GM15510 (cell line): ENCODE measurements around the gene IPMK.

Experiments used
- POLR2A ChIP-seq: IDR thresholded peaks from 3 replicates; pipeline ENCODE4 v1.6.1; 2011; ENCODE audit warnings: borderline replicate concordance; ENCODE audit not compliant: insufficient read length; ENCODE audit errors: extremely low read depth

Gene IPMK

GRCh38 chr10:58243269-58243668 is 24.4 kb downstream of the IPMK start:
- no peak for TF ChIP-seq POLR2A

DNA sequence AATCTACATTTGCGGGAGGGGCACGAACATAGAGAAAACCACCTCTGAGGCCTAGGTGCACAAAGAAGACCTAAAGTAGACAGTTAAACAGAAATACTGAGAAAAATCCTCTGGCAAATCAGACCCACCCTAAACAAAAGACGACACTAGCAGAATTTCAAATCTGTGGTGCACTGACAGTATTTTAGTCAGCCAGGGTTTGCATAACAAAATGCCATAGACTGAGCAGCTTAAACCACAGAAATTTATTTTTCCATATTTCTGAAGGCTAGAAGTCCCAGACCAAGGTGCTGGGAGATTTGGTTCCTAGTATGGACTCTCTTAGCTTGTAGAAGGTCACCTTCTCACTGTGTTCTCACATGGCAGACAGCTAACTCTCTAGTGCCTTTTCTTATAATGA is 26.3 kb downstream of the IPMK start:
- no peak for TF ChIP-seq POLR2A

GRCh38 chr10:58240531-58240930 is 27.2 kb downstream of the IPMK start:
- TF ChIP-seq POLR2A = no peak

GRCh38 chr10:58239561-58240169 is 28.0 kb downstream of the IPMK start:
- TF ChIP-seq POLR2A = no peak

GRCh38 chr10:58237014-58237834 is 30.5 kb downstream of the IPMK start:
- no peak for TF ChIP-seq POLR2A

GRCh38 chr10:58225654-58226053 is 42.0 kb downstream of the IPMK start:
- no peak for TF ChIP-seq POLR2A

GRCh38 chr10:58220769-58221451 is 46.8 kb downstream of the IPMK start:
- no peak for TF ChIP-seq POLR2A

GRCh38 chr10:58219875-58220274 is 47.8 kb downstream of the IPMK start:
- no peak for TF ChIP-seq POLR2A

DNA sequence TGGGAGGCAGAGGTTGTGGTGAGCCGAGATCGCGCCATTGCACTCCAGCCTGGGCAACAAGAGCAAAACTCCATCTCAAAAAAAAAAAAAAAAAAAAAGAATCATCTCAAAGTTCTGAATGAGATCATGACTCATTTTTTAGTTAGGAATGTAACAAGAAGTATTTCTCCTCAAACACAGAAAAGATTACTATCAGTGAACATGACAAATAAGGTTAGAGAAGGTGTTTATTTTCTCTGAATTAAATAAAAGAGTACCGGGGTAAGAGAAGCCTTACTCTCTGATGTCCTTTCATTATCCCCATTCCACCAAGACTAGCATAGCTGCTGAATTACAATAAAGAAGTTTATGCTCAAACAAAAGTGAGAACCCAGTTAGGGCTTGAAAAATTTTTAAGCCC is 50.1 kb downstream of the IPMK start:
- no peak for TF ChIP-seq POLR2A

DNA sequence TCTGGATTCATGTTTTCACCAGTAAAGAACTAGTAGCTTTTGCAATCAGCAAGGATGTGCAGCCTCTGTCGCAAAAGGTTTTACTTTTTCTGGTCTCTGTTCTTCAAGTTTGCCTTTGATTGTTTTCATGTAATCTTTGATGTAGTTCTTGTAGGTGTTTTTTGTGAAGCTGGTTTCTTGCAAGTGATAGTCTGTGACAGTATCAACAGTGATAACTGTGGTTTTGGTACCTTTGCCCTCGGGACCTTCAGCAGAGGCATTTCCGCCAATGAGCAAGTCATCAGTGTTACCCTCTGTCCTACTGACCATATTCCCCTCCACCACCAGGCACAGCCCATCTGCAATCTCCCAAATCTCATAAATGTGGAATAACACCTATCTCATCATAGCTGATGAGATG is 55.1 kb downstream of the IPMK start:
- TF ChIP-seq POLR2A = no peak

DNA sequence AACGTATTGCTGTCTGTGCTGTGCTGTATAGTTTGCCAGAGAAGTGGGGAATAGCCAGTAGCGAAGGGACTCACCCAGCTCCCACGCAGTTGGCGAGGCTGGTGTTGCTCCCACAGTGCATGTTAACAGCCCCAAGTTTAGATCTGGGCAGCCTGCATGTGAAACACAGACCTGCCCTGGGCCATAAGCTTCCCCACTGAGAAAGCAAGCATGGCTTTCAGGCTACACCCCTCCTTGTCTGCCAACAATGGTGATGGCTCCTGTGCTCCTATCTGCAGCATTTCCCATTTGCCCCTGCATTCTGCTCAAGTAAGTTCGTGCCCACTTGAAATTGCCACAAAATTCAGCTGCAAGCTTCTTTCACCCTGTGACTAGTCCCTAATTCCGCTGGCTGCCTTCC is 57.5 kb downstream of the IPMK start:
- TF ChIP-seq POLR2A = no peak

- no peak for TF ChIP-seq POLR2A
Measured at GRCh38 chr10:58209669-58210068, 58.0 kb downstream of the IPMK start.

GRCh38 chr10:58206251-58206650 is 61.4 kb downstream of the IPMK start:
- no peak for TF ChIP-seq POLR2A

DNA sequence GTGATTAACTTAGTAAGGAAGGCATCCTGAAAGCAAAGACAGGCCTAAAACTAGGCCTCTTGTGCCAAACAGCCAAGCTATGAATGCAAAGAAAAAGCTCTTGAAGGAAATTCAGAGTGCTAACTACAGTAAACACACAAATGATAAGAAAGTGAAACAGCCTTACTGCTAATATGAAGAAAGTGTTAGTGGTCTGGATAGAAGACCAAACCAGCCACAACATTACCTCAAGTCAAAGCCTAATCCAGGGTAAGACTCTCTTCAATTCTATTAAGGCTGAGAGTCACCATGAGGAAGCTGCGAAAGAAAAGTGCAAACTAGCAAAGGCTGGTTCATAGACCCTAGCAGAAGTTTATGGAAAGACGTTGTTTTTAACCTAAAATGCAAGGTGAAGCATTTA is 66.0 kb downstream of the IPMK start:
- TF ChIP-seq POLR2A = no peak

- no peak for TF ChIP-seq POLR2A
Measured at GRCh38 chr10:58189269-58189668, 78.4 kb downstream of the IPMK start.
